HG02840 (cell line): ENCODE measurements around the gene CFAP65.

Source experiments
- ATAC-seq: cut with Tn5 transposase; IDR thresholded peaks from one replicate; pipeline ENCODE4 v1.9.1; 2021; ENCODE audit warnings: mild to moderate bottlenecking, moderate library complexity, moderate number of reproducible peaks; ENCODE audit not compliant: unreplicated experiment, low FRiP score

The CFAP65 gene

GRCh38 chr2:218953366-218953954, 87.9 kb downstream of the CFAP65 start:
- ATAC-seq = no peak
